ENCODE results near the gene TNNI3K. TPM values are rescaled to one million over a fixed set of nuclear protein-coding genes. Genes with fewer than 3 reads are reported as not detected.

Gene TNNI3K
- total RNA-seq, 6 experiments from 2014 or later: not detected

DNA sequence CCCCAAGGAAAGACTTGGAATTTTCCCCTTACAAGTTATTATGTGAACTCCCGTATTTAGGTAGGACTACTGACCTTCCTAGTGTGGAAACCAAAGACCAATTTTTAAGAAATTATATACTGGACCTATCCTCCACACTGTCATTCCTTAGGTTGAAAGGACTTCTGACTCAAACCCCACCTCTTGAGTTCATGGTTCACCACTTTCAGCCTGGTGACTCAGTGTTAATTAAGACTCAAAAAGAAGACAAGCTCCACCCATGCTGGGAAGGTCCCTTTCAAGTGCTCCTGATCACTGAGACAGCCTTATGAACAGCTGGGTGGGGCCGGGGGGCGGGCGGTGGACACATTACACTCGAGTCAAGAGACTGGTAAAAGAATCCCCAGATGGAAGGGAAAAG lies 164.1 kb downstream of the TNNI3K start:
- Mint-ChIP-seq H3K27ac (no peak overlapping the region), H3K9me3 (peaks cover 29% of the 10 kb centered on the region), H3K4me3 (no peak overlapping the region), H3K4me1 (ENCODE audit: low read depth) (no peaks in the 10 kb centered on the region), H3K36me3 (ENCODE audit: low read depth) (no peaks in the 10 kb centered on the region), H3K27me3 (ENCODE audit: insufficient read depth) (no peaks in the 10 kb centered on the region)
- DNase-seq: no peak
- TF ChIP-seq, protein P1, sequence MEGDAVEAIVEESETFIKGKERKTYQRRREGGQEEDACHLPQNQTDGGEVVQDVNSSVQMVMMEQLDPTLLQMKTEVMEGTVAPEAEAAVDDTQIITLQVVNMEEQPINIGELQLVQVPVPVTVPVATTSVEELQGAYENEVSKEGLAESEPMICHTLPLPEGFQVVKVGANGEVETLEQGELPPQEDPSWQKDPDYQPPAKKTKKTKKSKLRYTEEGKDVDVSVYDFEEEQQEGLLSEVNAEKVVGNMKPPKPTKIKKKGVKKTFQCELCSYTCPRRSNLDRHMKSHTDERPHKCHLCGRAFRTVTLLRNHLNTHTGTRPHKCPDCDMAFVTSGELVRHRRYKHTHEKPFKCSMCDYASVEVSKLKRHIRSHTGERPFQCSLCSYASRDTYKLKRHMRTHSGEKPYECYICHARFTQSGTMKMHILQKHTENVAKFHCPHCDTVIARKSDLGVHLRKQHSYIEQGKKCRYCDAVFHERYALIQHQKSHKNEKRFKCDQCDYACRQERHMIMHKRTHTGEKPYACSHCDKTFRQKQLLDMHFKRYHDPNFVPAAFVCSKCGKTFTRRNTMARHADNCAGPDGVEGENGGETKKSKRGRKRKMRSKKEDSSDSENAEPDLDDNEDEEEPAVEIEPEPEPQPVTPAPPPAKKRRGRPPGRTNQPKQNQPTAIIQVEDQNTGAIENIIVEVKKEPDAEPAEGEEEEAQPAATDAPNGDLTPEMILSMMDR (IDR thresholded peaks at IDR 0.05): no peak

DNA sequence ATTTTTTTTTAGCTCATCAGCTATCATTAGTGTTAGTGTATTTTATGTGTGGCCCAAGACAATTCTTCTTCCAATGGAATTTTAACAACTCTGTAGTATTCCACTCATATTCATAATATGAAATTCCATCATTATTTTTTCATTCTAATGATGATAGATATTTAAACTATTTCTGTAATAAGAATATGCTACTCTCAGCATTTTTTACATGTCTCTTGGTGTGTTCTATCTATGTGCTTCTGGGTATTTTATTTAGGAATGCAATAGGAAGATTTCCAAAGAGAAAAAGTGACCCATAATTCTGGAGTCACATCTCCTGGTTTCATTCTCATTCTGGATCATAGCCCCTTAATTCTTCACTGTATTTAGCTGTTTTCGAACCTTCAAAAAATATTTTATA lies 167.7 kb downstream of the TNNI3K start:
- no peaks in the 10 kb centered on the region for H3K36me3 Mint-ChIP-seq (ENCODE audit: low read depth)
- no peaks in the 10 kb centered on the region for H3K27me3 Mint-ChIP-seq (ENCODE audit: insufficient read depth)
- no peaks in the 10 kb centered on the region for H3K4me1 Mint-ChIP-seq (ENCODE audit: low read depth)
- DNase-seq: no peak
- TF ChIP-seq, protein P1 (IDR thresholded peaks at IDR 0.05): no peak
- no peak overlapping the region for H3K4me3 Mint-ChIP-seq
- H3K9me3 Mint-ChIP-seq: peaks cover 23% of the 10 kb centered on the region
- H3K27ac Mint-ChIP-seq: no peak overlapping the region

DNA sequence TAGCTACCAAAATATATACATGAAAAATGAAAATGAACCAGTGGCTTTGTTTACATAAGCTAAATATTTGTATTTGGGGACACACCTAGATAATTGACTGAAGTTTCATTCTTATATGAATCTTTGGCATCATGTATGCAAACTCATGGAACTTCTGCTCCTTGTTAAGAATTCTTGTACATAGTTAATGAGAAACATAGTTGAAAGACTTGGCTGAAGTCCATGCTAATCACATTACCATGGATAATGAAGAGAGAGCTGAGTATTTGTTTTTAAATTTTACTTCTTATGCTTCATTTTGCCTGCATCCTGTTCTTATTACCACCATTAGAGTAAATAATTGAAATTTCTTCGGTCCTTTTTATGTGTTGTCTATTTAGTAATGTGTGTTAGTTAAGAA lies 168.4 kb downstream of the TNNI3K start:
- no peak for DNase-seq
- Mint-ChIP-seq H3K36me3 (ENCODE audit: low read depth) (no peaks in the 10 kb centered on the region), H3K4me1 (ENCODE audit: low read depth) (no peaks in the 10 kb centered on the region), H3K27me3 (ENCODE audit: insufficient read depth) (no peaks in the 10 kb centered on the region), H3K4me3 (no peak overlapping the region), H3K9me3 (peaks cover 21% of the 10 kb centered on the region), H3K27ac (no peak overlapping the region)
- TF ChIP-seq, protein P1 (IDR thresholded peaks at IDR 0.05): no peak

DNA sequence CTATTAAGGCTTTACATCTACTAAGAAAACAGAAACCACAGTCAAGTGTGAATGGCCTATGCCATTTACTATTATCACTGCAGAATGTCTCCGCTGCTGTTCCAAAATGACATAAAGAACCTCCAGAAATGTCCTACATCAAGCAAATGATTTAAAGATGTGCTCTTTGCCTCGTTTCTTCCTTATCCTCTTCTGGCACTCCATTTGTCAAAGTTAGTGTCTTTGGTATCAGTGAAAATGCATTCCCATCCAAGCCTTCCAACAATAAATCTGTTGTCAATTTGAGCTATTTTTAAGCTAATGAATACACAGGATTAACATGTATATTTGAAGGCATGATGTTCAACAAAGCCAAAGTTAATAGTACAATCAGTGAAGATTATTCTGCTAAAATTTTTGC lies 171.6 kb downstream of the TNNI3K start:
- Mint-ChIP-seq H3K4me3 (no peak overlapping the region), H3K9me3 (peaks cover 26% of the 10 kb centered on the region), H3K27ac (no peak overlapping the region), H3K36me3 (ENCODE audit: low read depth) (no peaks in the 10 kb centered on the region), H3K27me3 (ENCODE audit: insufficient read depth) (no peaks in the 10 kb centered on the region), H3K4me1 (ENCODE audit: low read depth) (no peaks in the 10 kb centered on the region)
- TF ChIP-seq, protein P1 (IDR thresholded peaks at IDR 0.05): no peak
- no peak for DNase-seq

DNA sequence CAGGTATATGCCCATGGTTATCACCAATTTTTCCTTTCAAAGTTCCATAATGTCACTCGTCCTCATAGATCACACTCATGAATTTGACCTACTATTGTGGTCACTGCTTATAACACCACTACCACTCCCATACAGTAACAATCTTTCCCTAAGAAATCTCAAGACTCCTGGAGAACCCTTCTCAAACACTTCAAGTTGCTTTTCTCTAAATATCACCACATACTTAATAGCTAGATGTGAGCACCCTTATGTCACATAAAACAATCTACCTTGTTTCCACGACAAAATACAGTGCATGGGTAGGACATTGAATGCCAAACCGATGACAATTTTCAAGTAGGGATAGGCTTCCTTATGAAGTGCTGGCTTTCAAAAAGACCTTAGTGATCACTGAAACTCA lies 172.7 kb downstream of the TNNI3K start:
- no peak overlapping the region for H3K27ac Mint-ChIP-seq
- no peaks in the 10 kb centered on the region for H3K27me3 Mint-ChIP-seq (ENCODE audit: insufficient read depth)
- no peak overlapping the region for H3K4me3 Mint-ChIP-seq
- H3K9me3 Mint-ChIP-seq: peaks cover 35% of the 10 kb centered on the region
- no peaks in the 10 kb centered on the region for H3K4me1 Mint-ChIP-seq (ENCODE audit: low read depth)
- TF ChIP-seq, protein P1 (IDR thresholded peaks at IDR 0.05): no peak
- no peak for DNase-seq
- no peaks in the 10 kb centered on the region for H3K36me3 Mint-ChIP-seq (ENCODE audit: low read depth)

DNA sequence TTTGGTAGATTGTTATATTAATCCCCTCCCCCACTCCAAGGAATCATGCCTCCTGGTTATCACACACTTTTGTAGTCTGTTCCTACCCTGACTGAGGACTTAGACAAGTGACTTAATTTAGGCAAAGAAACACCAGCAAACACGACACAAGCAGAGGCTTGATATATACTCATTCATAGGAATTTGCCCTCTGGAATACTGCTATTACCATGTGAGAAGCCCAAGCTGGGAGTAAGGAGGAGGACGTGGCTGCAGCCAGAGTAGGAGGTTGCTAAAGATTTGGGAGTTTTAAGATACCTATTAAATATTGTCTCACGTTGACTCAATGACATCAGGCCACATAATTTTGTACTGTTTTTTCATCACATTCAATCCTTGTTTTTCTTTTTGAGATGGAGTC lies 177.1 kb downstream of the TNNI3K start:
- Mint-ChIP-seq H3K4me1 (ENCODE audit: low read depth) (no peaks in the 10 kb centered on the region), H3K9me3 (peaks cover 41% of the 10 kb centered on the region), H3K27ac (no peak overlapping the region), H3K27me3 (ENCODE audit: insufficient read depth) (no peaks in the 10 kb centered on the region), H3K36me3 (ENCODE audit: low read depth) (no peaks in the 10 kb centered on the region), H3K4me3 (no peak overlapping the region)
- DNase-seq: no peak
- TF ChIP-seq, protein P1 (IDR thresholded peaks at IDR 0.05): no peak

Data from HFFc6 (cell line).